T-helper 22 cell (primary cell): ENCODE measurements around the gene DPYSL3.
"Not testable (repeated sequence)": the region's sequence is repeated elsewhere in the genome, so short reads cannot be mapped to it uniquely, and the experiment has no call there.

Experiments
- DNase-seq: peaks from one replicate; pipeline ENCODE4 v3.0.0-alpha.2; 2020; ENCODE audit warnings: low read depth

Gene DPYSL3

GRCh38 chr5:147509710-147510651 is at the start of gene DPYSL3:
Gene DPYSL3 (minus strand): TSS chr5:147510068. CDS start chr5:147509858, 210 bp downstream.
- no peak for DNase-seq

GRCh38 chr5:147558826-147559225 is 49.0 kb upstream of the DPYSL3 start:
- DNase-seq, result no peak

DNA sequence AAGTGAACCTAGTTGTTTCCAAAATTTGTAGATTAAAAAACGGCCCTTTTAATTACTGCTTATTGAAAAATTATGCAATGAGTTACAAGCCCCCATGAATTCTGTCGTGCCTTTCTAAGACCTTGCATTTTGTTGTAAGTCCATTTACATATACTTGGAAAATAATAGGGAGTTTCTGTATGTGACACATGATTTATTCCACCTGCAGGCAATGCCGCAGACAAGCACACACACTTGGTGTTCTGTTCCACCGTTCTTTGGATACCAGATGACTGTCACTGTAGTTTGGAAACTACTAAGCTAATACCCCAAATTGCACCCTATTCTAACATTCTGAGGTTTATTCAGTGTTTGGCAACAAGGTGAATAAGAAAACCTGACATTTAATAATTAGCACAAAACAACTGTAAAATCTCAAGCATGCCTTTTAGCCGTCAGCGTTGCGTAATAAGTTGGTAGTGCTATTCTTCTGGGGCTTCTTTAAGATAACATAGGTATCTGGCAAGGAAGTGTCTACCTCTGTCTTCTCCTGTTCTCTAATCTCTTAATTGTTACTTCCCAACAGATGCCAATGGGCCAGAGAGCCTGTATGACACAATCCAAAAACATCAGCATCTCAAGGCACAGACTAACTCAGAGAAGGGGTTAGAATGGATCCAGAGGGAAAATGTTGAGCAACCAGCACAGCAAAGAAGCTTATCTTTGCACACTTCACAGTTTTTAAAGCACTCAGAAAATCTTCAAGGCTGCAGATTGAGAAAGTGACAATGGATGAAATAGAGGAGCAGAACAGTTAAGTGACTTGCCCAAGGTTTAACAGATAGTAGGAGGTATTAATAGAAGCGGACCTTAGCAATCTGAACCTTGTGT is 48.2 kb upstream of the DPYSL3 start:
- no peak for DNase-seq

- no peak for DNase-seq
Measured at GRCh38 chr5:147555176-147555575, 45.3 kb upstream of the DPYSL3 start.

- DNase-seq, result no peak
Measured at GRCh38 chr5:147554261-147554817, 44.5 kb upstream of the DPYSL3 start.

- not testable (repeated sequence) for DNase-seq
Measured at GRCh38 chr5:147553817-147554216, 43.9 kb upstream of the DPYSL3 start.

GRCh38 chr5:147552897-147553296 is 43.0 kb upstream of the DPYSL3 start:
- DNase-seq, result no peak

GRCh38 chr5:147551677-147552076 is 41.8 kb upstream of the DPYSL3 start:
- no peak for DNase-seq

DNA sequence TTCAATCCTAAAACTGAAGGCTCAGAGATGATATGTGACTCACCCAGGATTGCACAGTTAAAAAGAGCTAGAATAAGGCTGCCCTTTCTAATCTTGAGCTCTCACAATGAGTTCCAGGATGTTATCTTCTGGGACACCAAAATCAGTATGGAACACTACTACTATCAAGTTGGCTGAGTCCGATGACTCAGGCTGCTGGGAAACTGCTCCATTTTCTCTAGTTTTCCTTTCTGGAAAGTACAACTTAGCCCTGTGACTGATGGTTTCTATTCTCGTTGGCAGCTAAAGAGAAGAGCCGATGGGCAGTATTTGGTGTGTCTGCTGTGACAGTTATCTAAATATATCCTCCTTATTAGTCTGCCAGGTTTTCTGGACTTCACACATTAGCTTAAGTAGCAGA is 37.9 kb upstream of the DPYSL3 start:
- no peak for DNase-seq

DNA sequence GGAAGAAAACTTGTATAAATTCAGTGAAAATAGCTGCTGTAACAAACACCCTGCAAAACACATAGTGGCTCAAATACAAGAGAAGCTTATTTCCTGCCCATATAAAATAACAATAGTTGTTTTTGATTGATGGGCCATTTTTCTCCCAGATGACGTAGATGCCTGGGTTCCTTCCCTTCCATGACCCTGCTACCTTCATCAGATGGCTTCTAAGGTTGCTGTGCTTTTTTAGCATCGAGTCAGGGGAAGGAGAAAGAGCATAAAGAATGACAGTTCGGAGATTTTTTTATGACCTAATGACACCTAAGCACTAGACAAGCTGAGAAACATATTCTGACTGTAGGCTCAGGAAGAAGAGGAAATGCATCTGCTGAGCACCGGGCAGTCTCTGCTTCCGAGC is 34.7 kb upstream of the DPYSL3 start:
- DNase-seq, result no peak

- DNase-seq, result no peak
Measured at GRCh38 chr5:147539053-147539452, 29.2 kb upstream of the DPYSL3 start.

DNA sequence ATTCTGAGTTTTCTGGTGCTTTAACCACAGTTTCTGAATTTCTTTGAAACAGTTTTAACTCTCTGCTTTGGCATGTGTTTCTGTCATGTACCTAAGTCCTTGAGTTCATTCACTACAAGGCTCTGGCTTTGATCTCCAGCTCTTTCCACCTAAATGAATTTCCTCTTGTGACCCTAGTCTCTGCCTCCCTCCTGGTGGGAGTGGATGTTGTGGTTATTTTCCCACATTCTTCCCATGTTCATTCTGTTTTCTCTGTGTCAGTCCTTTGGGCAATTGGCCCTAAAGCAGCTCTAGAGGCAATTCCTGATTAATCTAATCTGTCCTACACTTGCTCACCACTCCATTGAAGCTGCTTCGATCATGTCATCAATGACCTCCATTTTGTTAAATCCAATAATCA is 28.4 kb upstream of the DPYSL3 start:
- DNase-seq, result no peak

DNA sequence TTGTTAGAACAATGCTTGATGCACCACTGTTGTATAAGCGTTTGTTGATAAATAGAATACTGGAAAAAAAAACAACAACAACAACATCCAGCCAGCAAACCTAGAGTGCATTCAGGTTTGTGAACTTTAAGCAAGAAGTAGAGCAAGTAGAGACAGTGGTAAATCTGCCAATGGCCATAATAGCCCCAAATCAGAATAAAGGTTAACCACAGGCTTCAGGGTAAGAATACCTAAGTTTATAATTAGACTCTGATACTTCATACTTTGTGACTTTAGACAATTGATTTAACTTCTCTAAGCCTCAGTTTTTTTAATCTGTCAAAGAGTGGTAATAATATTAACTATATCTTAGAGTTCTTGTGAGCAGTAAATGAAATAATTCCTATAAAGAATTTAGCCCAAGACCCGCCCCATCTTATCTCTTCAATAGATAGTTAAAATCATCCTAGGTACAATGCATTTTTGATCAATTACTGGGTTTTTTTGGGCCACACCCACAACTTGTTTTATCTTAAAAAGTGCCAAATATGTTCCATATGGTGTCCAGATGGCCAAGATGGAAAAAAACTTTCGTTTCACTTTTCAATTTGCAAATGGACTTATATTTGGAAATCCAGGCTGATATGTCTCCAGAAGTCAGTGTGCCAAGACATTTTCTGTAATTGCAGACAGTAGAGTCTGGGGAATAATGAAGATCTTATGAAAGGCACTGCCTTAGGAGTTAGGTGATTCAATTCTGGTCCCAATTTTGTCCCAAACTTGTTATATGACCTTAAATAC is 24.5 kb upstream of the DPYSL3 start:
- no peak for DNase-seq

- no peak for DNase-seq
Measured at GRCh38 chr5:147532156-147532555, 22.3 kb upstream of the DPYSL3 start.

DNA sequence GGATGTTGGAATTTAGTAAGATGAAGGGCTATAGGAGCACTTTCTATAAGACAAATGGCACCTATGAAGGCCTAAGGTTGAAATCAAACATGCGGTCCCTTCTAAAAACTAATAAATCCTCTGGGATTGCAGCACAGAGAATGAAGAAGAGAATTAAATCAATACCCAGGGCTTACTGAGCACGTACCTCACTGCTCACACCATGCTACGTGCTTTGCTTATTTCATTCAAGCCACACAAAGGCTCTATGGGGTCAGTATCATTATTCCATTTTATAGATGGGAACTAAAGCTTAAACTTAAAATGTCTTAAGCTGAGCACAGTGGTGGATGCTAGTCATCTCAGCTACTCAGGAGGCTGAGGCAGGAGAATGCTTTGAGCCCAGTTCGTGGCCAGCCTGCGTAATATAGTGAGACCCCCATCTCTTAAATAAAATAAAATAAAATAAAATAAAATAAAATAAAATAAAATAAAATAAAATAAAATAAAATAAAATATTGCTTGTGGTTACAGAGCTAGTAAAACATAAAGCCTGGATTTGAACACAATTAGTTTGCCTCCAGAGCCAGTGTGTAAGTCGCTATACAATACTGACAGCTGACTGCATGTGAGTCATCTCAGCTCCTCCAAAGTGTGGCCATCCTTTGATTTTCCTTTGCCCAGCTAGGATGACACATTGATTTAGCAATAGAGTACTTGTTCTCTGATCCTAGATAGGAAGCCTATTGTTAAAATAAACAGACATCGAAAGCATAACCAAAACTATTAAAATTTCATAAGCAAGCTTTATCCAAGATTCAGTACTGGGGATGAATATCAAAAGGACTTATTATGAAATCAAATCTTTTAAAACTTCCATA is 20.9 kb upstream of the DPYSL3 start:
- DNase-seq, result no peak

- DNase-seq, result no peak
Measured at GRCh38 chr5:147523069-147523468, 13.2 kb upstream of the DPYSL3 start.

- DNase-seq, result no peak
Measured at GRCh38 chr5:147522435-147522834, 12.6 kb upstream of the DPYSL3 start.

DNA sequence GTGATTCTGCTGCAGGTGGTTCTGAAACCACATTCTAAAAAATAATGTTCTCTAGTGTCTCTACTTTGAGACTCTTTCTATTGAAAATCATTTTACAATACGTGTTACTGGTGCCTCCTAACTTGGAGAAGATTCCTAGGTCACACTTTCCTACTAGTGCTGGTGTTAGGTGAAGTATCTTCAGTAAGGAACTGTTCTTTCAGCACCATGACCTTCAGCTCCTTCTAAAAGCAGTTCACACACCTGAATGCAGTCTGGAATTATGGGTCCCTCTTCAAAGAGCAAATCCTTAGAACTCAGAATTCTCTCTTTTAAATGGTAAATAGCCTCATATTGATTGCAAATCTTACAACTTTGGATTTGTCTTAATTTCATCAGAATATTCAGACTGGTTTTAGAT is 10.6 kb upstream of the DPYSL3 start:
- DNase-seq, result no peak

GRCh38 chr5:147519380-147519779 is 9.5 kb upstream of the DPYSL3 start:
- no peak for DNase-seq

- no peak for DNase-seq
Measured at GRCh38 chr5:147517383-147517782, 7.5 kb upstream of the DPYSL3 start.

DNA sequence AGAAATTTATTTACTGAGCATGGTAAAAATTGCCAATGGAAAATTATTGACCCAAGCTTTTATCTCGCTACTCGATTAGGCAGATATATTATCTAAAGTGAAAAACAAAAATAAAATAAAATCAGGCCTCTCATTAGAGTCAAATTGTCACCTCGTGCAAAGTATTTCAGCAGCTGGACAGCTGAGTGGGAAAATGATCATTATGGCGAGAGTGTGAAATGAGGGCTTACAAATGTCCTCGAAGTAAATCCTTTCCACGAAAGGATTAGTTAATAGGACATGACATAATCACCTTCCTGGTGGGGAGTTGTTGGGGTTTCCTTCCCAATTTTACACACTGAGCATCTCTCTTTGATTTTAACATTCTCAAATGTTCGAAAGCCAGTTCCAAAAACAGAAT is 5.4 kb upstream of the DPYSL3 start:
- DNase-seq, result no peak
